Measurements from ENCODE around the gene MYO18A.

The MYO18A gene

DNA sequence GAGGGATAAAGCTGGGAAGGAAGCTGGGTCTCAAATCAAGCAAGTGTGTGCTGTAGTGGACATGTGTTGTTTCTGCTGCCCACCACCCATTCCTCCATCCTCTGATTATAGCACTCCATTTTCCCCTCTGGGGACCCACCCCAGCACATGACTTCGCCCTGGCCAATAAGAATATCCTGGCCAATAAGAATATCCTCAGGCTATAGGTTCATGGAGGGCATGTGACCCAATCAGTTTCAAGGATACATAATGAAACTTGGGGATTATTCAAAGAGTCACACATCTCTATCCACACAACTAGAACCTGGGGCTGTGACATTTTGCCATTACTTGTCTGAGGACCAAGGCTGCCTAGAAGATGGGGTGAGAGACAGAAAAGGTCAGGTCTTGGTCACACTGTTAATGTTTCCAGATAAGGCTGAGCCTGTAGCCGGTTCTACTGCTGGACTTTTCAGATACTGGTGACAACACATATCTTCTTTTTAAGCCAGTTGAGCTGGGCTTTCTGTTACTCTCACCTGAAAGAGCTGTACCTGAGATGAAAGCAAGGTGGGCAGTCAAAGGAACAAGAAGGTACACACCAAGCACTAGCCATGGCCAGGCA, 33.7 kb downstream of the MYO18A start:
- no peaks in the 10 kb centered on the region for H3K27me3 ChIP-seq (replicated peaks)
- no peaks in the 10 kb centered on the region for H3K36me3 ChIP-seq (replicated peaks)
- H3K4me3 ChIP-seq (ENCODE audit: low read depth, low read length) = no peak overlapping the region
- H3K27ac ChIP-seq = no peak overlapping the region
- TF ChIP-seq, protein P1, sequence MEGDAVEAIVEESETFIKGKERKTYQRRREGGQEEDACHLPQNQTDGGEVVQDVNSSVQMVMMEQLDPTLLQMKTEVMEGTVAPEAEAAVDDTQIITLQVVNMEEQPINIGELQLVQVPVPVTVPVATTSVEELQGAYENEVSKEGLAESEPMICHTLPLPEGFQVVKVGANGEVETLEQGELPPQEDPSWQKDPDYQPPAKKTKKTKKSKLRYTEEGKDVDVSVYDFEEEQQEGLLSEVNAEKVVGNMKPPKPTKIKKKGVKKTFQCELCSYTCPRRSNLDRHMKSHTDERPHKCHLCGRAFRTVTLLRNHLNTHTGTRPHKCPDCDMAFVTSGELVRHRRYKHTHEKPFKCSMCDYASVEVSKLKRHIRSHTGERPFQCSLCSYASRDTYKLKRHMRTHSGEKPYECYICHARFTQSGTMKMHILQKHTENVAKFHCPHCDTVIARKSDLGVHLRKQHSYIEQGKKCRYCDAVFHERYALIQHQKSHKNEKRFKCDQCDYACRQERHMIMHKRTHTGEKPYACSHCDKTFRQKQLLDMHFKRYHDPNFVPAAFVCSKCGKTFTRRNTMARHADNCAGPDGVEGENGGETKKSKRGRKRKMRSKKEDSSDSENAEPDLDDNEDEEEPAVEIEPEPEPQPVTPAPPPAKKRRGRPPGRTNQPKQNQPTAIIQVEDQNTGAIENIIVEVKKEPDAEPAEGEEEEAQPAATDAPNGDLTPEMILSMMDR (IDR thresholded peaks at IDR 0.05; ENCODE audit: low read depth, low read length, missing control alignments) = no peak
- in situ Hi-C loops (cut with HindIII; ENCODE audit: low pct_ligation_motif_present, low sequenced_read_pairs) = no loop called here
- DNase-seq = no peak

DNA sequence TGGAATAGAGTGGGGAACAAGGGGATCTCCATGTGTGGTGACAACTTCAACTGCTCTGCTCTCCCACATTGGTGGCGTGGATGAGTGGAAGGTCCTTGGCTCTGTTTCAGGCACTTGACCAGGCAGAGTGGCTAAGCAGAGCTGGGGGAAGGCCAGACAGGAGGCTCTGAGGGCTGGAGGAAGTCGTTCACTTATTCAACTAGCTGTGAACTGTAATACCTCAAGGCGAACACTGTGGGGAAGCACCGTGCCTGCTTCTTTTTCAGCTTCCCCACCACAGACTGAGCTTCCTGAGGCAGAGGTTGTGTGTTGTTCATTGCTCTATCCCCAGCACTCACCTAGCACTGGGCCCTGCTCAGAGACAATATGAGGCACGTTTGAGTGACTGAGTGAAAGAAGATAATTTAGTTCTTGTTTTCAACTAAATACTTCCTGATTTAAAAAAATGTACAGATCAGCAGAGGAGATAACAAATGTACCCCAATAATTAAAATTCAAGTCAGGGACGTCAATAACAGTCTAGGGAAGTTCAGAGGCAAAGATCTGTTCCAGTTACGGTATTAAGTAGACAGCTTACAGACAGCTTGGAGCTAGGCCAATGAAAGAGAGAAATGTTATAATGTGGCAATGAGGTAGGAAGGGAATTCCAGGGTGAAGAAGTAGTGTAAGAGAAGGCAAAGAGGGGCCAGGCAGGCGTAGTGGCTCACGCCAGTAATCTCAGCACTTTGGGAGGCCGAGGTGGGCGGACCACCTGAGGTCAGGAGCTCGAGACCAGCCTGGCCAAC, 34.7 kb downstream of the MYO18A start:
- no peaks in the 10 kb centered on the region for H3K27me3 ChIP-seq (replicated peaks)
- no peaks in the 10 kb centered on the region for H3K36me3 ChIP-seq (replicated peaks)
- H3K27ac ChIP-seq = no peak overlapping the region
- in situ Hi-C loops (cut with HindIII; ENCODE audit: low pct_ligation_motif_present, low sequenced_read_pairs) = no loop called here
- DNase-seq = peak; percentile 67
- no peak overlapping the region for H3K4me3 ChIP-seq (ENCODE audit: low read depth, low read length)
- TF ChIP-seq, protein P1 (IDR thresholded peaks at IDR 0.05; ENCODE audit: low read depth, low read length, missing control alignments) = peak; percentile 78

DNA sequence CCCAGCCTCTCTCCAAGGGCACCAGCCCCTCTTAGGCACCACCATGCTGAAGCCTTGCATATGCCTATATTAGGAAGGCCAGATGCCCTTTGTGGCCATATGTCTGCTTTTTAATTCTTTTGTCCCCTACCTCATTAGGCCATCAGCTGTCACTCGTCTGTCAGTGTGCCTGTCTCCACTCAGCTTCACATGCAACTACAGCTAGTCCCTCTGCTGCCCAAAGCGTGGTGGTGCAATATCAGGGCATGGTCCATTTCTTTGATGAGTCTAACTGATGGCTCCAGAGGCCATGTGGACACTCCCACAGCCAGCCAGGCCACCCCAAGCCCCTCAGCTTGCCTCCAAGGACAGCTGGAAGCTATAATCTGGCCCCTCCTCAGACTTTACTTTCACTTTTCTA, 36.3 kb downstream of the MYO18A start:
- peak; percentile 51 for DNase-seq
- H3K4me3 ChIP-seq (ENCODE audit: low read depth, low read length) = no peak overlapping the region

DNA sequence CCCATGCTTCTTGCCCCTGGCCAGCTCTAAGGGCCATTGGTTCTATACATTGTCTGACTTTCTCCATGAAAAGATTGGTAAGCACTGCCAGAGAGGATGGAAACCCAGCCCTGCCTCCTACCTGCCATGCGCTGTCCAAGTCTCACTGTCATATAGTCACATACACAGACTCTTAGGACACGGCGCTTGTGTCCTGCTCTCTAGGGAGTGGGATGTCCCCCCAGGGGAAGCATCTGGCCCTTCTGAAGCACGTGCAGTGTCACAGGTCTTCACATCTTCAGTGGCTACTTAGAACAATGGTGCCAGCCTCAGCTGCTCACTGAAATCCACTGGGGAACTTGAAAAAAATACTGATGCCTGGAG, 38.7 kb downstream of the MYO18A start:
- no peak for DNase-seq
- TF ChIP-seq, protein P1 (IDR thresholded peaks at IDR 0.05; ENCODE audit: low read depth, low read length, missing control alignments) = no peak

More for the DNA sequence above, 36.3 kb downstream of the MYO18A start:
- no peaks in the 10 kb centered on the region for H3K27me3 ChIP-seq (replicated peaks)
- in situ Hi-C loops (cut with HindIII; ENCODE audit: low pct_ligation_motif_present, low sequenced_read_pairs) = no loop called here
- TF ChIP-seq, protein P1 (IDR thresholded peaks at IDR 0.05; ENCODE audit: low read depth, low read length, missing control alignments) = peak; percentile 73
- no peak overlapping the region for H3K27ac ChIP-seq
- H3K36me3 ChIP-seq (replicated peaks) = no peaks in the 10 kb centered on the region

DNA sequence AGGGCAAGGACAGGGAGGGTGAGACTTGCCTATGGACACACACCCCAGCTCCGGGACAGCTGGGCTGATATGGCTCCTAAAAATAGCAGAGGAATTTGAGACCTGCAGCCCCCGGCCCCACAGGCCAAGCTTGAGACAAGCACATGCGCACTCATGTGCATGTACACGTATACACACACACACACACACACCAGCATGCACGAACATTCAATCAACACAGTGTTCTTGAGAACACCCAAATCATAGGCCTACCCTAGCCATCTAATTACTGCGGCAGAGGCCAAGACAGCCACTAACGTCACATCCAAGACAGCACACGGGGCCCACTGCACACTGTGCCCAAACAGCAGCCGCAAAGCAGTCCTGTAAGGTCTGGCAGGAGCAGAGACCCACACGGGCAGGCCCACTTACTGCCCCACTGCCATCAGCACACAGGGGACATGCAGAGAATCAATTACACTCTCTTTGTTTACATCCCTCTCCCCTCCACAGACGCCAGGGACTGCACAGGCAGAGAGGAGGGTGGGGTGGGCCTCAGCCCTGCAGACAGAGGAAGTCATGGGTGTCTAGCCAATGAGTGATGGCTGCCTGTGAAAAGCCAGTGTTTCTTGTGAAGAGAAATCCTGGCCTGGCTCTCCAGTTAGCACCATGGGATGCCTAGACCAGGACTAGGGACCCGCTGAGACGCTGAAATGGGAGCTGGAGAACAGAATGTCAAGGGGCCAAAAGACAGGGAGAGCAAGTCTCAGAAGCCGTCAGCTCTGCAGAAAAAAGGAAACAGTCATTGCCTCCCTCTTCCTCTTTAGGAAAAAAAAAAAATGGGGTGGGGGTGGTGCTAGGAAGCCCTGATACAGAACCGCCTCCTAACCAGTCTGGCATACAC, 39.3 kb downstream of the MYO18A start:
- TF ChIP-seq, protein P1 (IDR thresholded peaks at IDR 0.05; ENCODE audit: low read depth, low read length, missing control alignments) = no peak
- in situ Hi-C loops (cut with HindIII; ENCODE audit: low pct_ligation_motif_present, low sequenced_read_pairs) = no loop called here
- Histone ChIP-seq H3K4me3 (ENCODE audit: low read depth, low read length) (peak overlapping the region; percentile 24), H3K27ac (no peak overlapping the region), H3K36me3 (replicated peaks) (no peaks in the 10 kb centered on the region), H3K27me3 (replicated peaks) (no peaks in the 10 kb centered on the region)
- DNase-seq = no peak

More for the DNA sequence above, 38.7 kb downstream of the MYO18A start:
- Histone ChIP-seq H3K27ac (no peak overlapping the region), H3K27me3 (replicated peaks) (no peaks in the 10 kb centered on the region), H3K36me3 (replicated peaks) (no peaks in the 10 kb centered on the region), H3K4me3 (ENCODE audit: low read depth, low read length) (no peak overlapping the region)
- in situ Hi-C loops (cut with HindIII; ENCODE audit: low pct_ligation_motif_present, low sequenced_read_pairs) = no loop called here
